BJ (cell line): ENCODE data around the gene SECISBP2L. TPM values are rescaled to one million over a fixed set of nuclear protein-coding genes. Genes with fewer than 3 reads are reported as not detected.

Experiments used
- CTCF ChIA-PET: fragments of 350-600 bp; formaldehyde crosslinking; extraction: SDS; loops from one replicate; lab custom pipeline; 2021; ENCODE audit warnings: antibody characterized with exemption, inconsistent platforms; lab: Yijun Ruan, JAX
- POLR2A ChIA-PET: fragments of 300-600 bp; sonication (Branson Sonifier 250); formaldehyde crosslinking; extraction: SDS; loops from one replicate; lab custom pipeline; 2021; ENCODE audit warnings: antibody characterized with exemption; lab: Charles Lee
- DNase-seq: peaks from one replicate; pipeline ENCODE4 v3.0.0-alpha.2; 2011; ENCODE audit warnings: low read depth
- H3K27me3 ChIP-seq: 2 replicates; pipeline ENCODE4 v1.6.0; 2011; ENCODE audit warnings: low read length; ENCODE audit not compliant: control insufficient read depth, insufficient read depth
- H3K36me3 ChIP-seq: 2 replicates; pipeline ENCODE4 v1.5.1; 2011; ENCODE audit warnings: low read length; ENCODE audit not compliant: control insufficient read depth, insufficient read depth
- H3K4me3 ChIP-seq: 2 replicates; pipeline ENCODE4 v1.5.1; 2011; ENCODE audit warnings: low read depth, mild to moderate bottlenecking, control low read depth, low read length
- polyA plus RNA-seq: library from polyadenylated mRNA; depleted of rRNA; stranded (reverse); fragments of >200 nt; gene quantifications from 2 replicates; pipeline ENCODE4 v1.2.3, GENCODE V29; 2011
- TF ChIP-seq, protein P1 (sequence below): IDR thresholded peaks from 2 replicates; pipeline ENCODE4 v1.5.1; 2011; ENCODE audit warnings: low read depth, mild to moderate bottlenecking, control low read depth, inconsistent platforms, low read length, moderate library complexity; ENCODE audit not compliant: insufficient read depth

The SECISBP2L gene
- polyA plus RNA-seq, 1 experiment, result 23.8 TPM

DNA sequence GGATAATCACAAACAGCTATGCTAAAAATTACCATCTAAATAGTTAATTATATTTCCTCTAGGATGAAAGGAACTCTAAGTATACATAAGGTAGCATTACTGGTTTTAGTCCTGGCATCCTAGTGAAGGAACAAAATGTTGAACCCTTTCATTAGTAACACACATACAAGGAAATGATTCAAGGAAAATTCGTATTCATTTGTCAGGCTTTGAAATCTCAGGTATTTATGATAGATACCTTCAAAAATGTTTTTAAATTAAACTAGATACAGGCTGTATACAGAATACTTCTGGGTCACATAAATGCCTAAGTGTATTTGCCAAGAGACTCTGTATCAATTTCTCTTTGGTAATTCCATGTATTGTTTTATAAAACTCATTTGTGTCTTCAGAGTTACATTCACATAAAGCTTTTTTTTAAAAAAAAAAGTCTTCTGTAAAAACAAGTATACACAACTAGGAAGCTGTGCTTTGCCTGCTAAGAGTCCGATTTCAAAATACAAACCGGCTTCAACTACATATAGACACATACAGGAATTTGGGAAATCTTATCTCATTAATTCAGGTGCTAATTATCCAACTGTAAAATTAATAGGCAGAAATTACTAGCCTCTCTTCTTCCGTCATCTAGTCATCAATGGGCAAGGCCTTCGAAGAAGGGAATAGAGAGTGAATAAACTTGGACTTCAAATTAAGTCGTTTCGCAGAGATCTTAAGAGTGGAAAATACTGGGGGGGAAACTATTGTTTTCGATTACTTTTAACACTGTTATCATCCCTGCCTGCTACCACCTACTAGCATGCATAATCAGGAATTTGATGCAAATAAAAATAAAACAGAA is 1.3 kb downstream of the SECISBP2L start:
- no peaks in the 10 kb centered on the region for H3K27me3 ChIP-seq
- H3K4me3 ChIP-seq, result peak overlapping the region; percentile 98
- ChIA-PET POLR2A (no interaction called here), CTCF (interaction anchor here (0.5 to 1.6 kb wide), 3 partner anchors 11 to 185 kb away, joined by 3 to 4 read pairs (median 3); no protein-coding TSS in a partner anchor)
- DNase-seq, result no peak
- no peaks in the 10 kb centered on the region for H3K36me3 ChIP-seq
- TF ChIP-seq, protein P1, sequence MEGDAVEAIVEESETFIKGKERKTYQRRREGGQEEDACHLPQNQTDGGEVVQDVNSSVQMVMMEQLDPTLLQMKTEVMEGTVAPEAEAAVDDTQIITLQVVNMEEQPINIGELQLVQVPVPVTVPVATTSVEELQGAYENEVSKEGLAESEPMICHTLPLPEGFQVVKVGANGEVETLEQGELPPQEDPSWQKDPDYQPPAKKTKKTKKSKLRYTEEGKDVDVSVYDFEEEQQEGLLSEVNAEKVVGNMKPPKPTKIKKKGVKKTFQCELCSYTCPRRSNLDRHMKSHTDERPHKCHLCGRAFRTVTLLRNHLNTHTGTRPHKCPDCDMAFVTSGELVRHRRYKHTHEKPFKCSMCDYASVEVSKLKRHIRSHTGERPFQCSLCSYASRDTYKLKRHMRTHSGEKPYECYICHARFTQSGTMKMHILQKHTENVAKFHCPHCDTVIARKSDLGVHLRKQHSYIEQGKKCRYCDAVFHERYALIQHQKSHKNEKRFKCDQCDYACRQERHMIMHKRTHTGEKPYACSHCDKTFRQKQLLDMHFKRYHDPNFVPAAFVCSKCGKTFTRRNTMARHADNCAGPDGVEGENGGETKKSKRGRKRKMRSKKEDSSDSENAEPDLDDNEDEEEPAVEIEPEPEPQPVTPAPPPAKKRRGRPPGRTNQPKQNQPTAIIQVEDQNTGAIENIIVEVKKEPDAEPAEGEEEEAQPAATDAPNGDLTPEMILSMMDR, result no peak

DNA sequence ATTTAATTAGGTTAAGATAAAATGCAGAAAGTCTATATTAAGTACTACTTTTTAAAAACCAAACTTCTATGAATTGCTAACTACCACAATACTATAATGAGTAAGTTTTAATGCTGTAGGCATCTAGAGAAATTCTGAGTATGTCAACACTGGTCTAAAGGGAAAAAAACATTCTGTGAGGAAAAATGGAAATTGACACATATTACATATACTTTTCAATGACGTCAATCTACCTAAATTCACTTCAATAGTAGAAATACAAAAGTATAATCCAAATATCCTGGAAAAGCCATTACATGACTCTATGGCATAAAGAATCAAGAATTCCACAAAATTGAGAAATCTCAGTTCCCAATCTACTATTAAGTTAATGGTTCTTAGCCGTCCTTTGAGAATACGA is 2.2 kb downstream of the SECISBP2L start:
- no peaks in the 10 kb centered on the region for H3K36me3 ChIP-seq
- POLR2A ChIA-PET, result no interaction called here
- DNase-seq, result no peak

DNA sequence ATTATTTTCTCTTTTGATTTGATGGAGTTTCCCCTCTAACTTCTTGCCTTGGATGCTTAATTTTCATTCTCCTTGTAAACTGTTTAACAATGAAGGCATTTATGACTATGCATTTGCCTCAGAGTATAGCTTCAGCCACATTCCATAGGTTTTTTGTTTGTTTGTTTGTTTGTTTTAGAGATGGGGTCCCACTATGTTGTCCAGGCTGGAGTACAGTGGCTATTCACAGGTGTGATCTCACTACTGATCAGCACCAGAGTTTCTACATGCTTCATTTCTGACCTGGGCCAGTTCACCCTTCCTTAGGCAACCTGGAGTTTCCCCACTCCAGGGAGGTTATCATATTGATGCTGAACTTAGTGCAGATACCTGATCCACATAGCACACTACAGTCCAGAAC is 4.1 kb downstream of the SECISBP2L start:
- ChIA-PET CTCF (interaction anchor here (0.6 to 1.5 kb wide), 2 partner anchors 50 to 79 kb away, joined by 3 to 7 read pairs; no protein-coding TSS in a partner anchor), POLR2A (no interaction called here)
- Histone ChIP-seq H3K4me3 (no peak overlapping the region), H3K36me3 (no peaks in the 10 kb centered on the region), H3K27me3 (no peaks in the 10 kb centered on the region)
- no peak for DNase-seq
- TF ChIP-seq, protein P1, result no peak

More for the DNA sequence above, 2.2 kb downstream of the SECISBP2L start:
- TF ChIP-seq, protein P1, result no peak
- Histone ChIP-seq H3K27me3 (no peaks in the 10 kb centered on the region), H3K4me3 (peak overlapping the region; percentile 98)
- CTCF ChIA-PET, result no interaction called here

DNA sequence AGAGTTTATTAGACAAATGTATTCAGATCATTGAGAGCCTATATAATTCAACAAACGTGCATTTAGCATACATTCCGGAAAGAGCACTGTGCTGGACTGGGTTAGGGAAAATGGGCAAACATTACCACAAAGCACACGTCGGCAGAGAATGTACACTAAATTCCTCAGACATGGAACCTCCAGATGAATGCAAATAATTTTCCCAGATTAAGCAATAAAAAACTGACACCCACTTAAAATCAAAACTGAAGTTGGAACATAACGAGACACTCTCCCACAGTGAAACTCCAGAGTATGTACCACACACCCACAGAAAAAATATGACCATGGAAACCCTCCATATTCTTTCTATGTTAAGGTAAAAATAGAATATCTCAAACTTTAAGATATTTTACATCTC is 4.8 kb downstream of the SECISBP2L start:
- CTCF ChIA-PET, result interaction anchor here (1.5 kb wide), 1 partner anchor 79 kb away, joined by 7 read pairs; no protein-coding TSS in a partner anchor
- no peak for DNase-seq
- POLR2A ChIA-PET, result no interaction called here
- no peaks in the 10 kb centered on the region for H3K36me3 ChIP-seq
- H3K4me3 ChIP-seq, result no peak overlapping the region
- no peaks in the 10 kb centered on the region for H3K27me3 ChIP-seq
- TF ChIP-seq, protein P1, result no peak

DNA sequence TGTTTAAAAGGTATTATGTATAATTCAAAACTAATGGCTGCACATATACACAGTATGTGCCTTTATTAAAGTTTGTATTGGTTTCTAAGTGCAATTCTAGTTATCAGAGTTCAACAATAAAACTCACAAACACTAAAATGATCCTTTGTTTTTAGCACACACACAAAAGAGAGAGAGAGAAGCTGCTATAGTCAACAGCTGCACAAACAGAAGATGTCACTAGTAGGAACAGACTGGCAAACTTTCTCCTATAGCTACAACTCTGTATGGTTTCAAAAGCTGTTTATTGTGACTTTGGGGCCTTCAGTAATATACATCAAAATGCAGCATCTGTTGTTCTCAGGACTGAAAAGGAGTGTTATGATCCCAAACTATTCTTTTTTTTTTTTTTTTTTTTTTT is 6.1 kb downstream of the SECISBP2L start:
- Histone ChIP-seq H3K27me3 (no peaks in the 10 kb centered on the region), H3K4me3 (no peak overlapping the region), H3K36me3 (0 out of 2 replicates have a peak, but pooled peaks cover 3% of the 10 kb centered on the region)
- POLR2A ChIA-PET, result no interaction called here
- no peak for DNase-seq
- CTCF ChIA-PET, result no interaction called here
- TF ChIP-seq, protein P1, result no peak
